ENCODE measurements around the gene ZC3H7B. TPM values are rescaled to one million over a fixed set of nuclear protein-coding genes. Genes with fewer than 3 reads are reported as not detected.

The ZC3H7B gene
- polyA plus RNA-seq, 2 donors: 13.9 to 23.1 TPM

GRCh38 chr22:41320416-41321240 is 19.3 kb downstream of the ZC3H7B start:
- no peak overlapping the region for H3K4me3 ChIP-seq (ENCODE audit: low read depth in 1 of 2, low read length in 2 of 2)
- H3K27me3 ChIP-seq (ENCODE audit: control insufficient read depth in 1 of 2, insufficient read depth in 2 of 2, low read length in 2 of 2): no peaks in the 10 kb centered on the region
- H3K36me3 ChIP-seq (ENCODE audit: control insufficient read depth in 2 of 2, insufficient read depth in 2 of 2, low read length in 1 of 2): peaks cover 13 to 19% of the 10 kb centered on the region in 2 donors
- no peaks in the 10 kb centered on the region for H3K9me3 ChIP-seq (ENCODE audit: control insufficient read depth in 2 of 2, insufficient read depth in 1 of 2, low read depth in 1 of 2, low read length in 1 of 2)
- H3K4me1 ChIP-seq (ENCODE audit: control insufficient read depth in 2 of 2, insufficient read depth in 2 of 2, low read length in 1 of 2): peaks cover 0 to 2% of the 10 kb centered on the region in 2 donors
- 92 to 93% methylated on average over 16 of the region's 16 CpGs for WGBS, 2 donors
- H3K27ac ChIP-seq (ENCODE audit: low read depth in 2 of 2, low read length in 1 of 2): no peak overlapping the region

GRCh38 chr22:41324821-41325528 is 23.6 kb downstream of the ZC3H7B start:
- H3K36me3 ChIP-seq (ENCODE audit: control insufficient read depth in 2 of 2, insufficient read depth in 2 of 2, low read length in 1 of 2): peaks cover 20 to 49% of the 10 kb centered on the region in 2 donors
- H3K4me1 ChIP-seq (ENCODE audit: control insufficient read depth in 2 of 2, insufficient read depth in 2 of 2, low read length in 1 of 2): peaks cover 0 to 2% of the 10 kb centered on the region in 2 donors
- no peak overlapping the region for H3K27ac ChIP-seq (ENCODE audit: low read depth in 2 of 2, low read length in 1 of 2)
- H3K9me3 ChIP-seq (ENCODE audit: control insufficient read depth in 2 of 2, insufficient read depth in 1 of 2, low read depth in 1 of 2, low read length in 1 of 2): no peaks in the 10 kb centered on the region
- 94 to 97% methylated on average over 5 of the region's 5 CpGs for WGBS, 2 donors
- H3K4me3 ChIP-seq (ENCODE audit: low read depth in 1 of 2, low read length in 2 of 2): no peak overlapping the region
- H3K27me3 ChIP-seq (ENCODE audit: control insufficient read depth in 1 of 2, insufficient read depth in 2 of 2, low read length in 2 of 2): no peaks in the 10 kb centered on the region

GRCh38 chr22:41327124-41327523 is 25.8 kb downstream of the ZC3H7B start:
- H3K9me3 ChIP-seq (ENCODE audit: control insufficient read depth in 2 of 2, insufficient read depth in 1 of 2, low read depth in 1 of 2, low read length in 1 of 2): no peaks in the 10 kb centered on the region
- no peaks in the 10 kb centered on the region for H3K27me3 ChIP-seq (ENCODE audit: control insufficient read depth in 1 of 2, insufficient read depth in 2 of 2, low read length in 2 of 2)
- H3K36me3 ChIP-seq (ENCODE audit: control insufficient read depth in 2 of 2, insufficient read depth in 2 of 2, low read length in 1 of 2): peaks cover 25 to 55% of the 10 kb centered on the region in 2 donors
- no peaks in the 10 kb centered on the region for H3K4me1 ChIP-seq (ENCODE audit: control insufficient read depth in 2 of 2, insufficient read depth in 2 of 2, low read length in 1 of 2)
- WGBS, 2 donors: 80 to 88% methylated on average over 12 to 16 of the region's 16 CpGs
- no peak overlapping the region for H3K4me3 ChIP-seq (ENCODE audit: low read depth in 1 of 2, low read length in 2 of 2)
- H3K27ac ChIP-seq (ENCODE audit: low read depth in 2 of 2, low read length in 1 of 2): no peak overlapping the region

GRCh38 chr22:41330169-41330568 is 28.8 kb downstream of the ZC3H7B start:
- no peaks in the 10 kb centered on the region for H3K9me3 ChIP-seq (ENCODE audit: control insufficient read depth in 2 of 2, insufficient read depth in 1 of 2, low read depth in 1 of 2, low read length in 1 of 2)
- H3K27ac ChIP-seq (ENCODE audit: low read depth in 2 of 2, low read length in 1 of 2): no peak overlapping the region
- H3K4me3 ChIP-seq (ENCODE audit: low read depth in 1 of 2, low read length in 2 of 2): no peak overlapping the region
- H3K36me3 ChIP-seq (ENCODE audit: control insufficient read depth in 2 of 2, insufficient read depth in 2 of 2, low read length in 1 of 2): peaks cover 27 to 60% of the 10 kb centered on the region in 2 donors
- WGBS, 2 donors: 93 to 97% methylated on average over 6 to 7 of the region's 7 CpGs
- H3K4me1 ChIP-seq (ENCODE audit: control insufficient read depth in 2 of 2, insufficient read depth in 2 of 2, low read length in 1 of 2): no peaks in the 10 kb centered on the region
- H3K27me3 ChIP-seq (ENCODE audit: control insufficient read depth in 1 of 2, insufficient read depth in 2 of 2, low read length in 2 of 2): no peaks in the 10 kb centered on the region

- H3K27ac ChIP-seq (ENCODE audit: low read depth in 2 of 2, low read length in 1 of 2): no peak overlapping the region
- peaks cover 29 to 48% of the 10 kb centered on the region in 2 donors for H3K36me3 ChIP-seq (ENCODE audit: control insufficient read depth in 2 of 2, insufficient read depth in 2 of 2, low read length in 1 of 2)
- H3K27me3 ChIP-seq (ENCODE audit: control insufficient read depth in 1 of 2, insufficient read depth in 2 of 2, low read length in 2 of 2): no peaks in the 10 kb centered on the region
- H3K4me3 ChIP-seq (ENCODE audit: low read depth in 1 of 2, low read length in 2 of 2): no peak overlapping the region
- WGBS, 2 donors: 89 to 94% methylated on average over 15 of the region's 15 CpGs
- H3K4me1 ChIP-seq (ENCODE audit: control insufficient read depth in 2 of 2, insufficient read depth in 2 of 2, low read length in 1 of 2): peaks cover 0 to 2% of the 10 kb centered on the region in 2 donors
- no peaks in the 10 kb centered on the region for H3K9me3 ChIP-seq (ENCODE audit: control insufficient read depth in 2 of 2, insufficient read depth in 1 of 2, low read depth in 1 of 2, low read length in 1 of 2)
Measured at GRCh38 chr22:41332217-41332939, 31.1 kb downstream of the ZC3H7B start.

GRCh38 chr22:41333806-41334205 is 32.5 kb downstream of the ZC3H7B start:
- Histone ChIP-seq H3K36me3 (ENCODE audit: control insufficient read depth in 2 of 2, insufficient read depth in 2 of 2, low read length in 1 of 2) (peaks cover 24 to 43% of the 10 kb centered on the region in 2 donors), H3K4me3 (ENCODE audit: low read depth in 1 of 2, low read length in 2 of 2) (no peak overlapping the region), H3K9me3 (ENCODE audit: control insufficient read depth in 2 of 2, insufficient read depth in 1 of 2, low read depth in 1 of 2, low read length in 1 of 2) (no peaks in the 10 kb centered on the region), H3K27ac (ENCODE audit: low read depth in 2 of 2, low read length in 1 of 2) (no peak overlapping the region), H3K4me1 (ENCODE audit: control insufficient read depth in 2 of 2, insufficient read depth in 2 of 2, low read length in 1 of 2) (peaks cover 0 to 2% of the 10 kb centered on the region in 2 donors), H3K27me3 (ENCODE audit: control insufficient read depth in 1 of 2, insufficient read depth in 2 of 2, low read length in 2 of 2) (no peaks in the 10 kb centered on the region)
- WGBS, 2 donors: 98 to 100% methylated on average over 3 of the region's 3 CpGs

GRCh38 chr22:41334215-41334614 is 32.9 kb downstream of the ZC3H7B start:
- peaks cover 24 to 47% of the 10 kb centered on the region in 2 donors for H3K36me3 ChIP-seq (ENCODE audit: control insufficient read depth in 2 of 2, insufficient read depth in 2 of 2, low read length in 1 of 2)
- 84 to 87% methylated on average over 3 of the region's 3 CpGs for WGBS, 2 donors

GRCh38 chr22:41334951-41335635 is 33.8 kb downstream of the ZC3H7B start:
- Histone ChIP-seq H3K4me3 (ENCODE audit: low read depth in 1 of 2, low read length in 2 of 2) (no peak overlapping the region), H3K27ac (ENCODE audit: low read depth in 2 of 2, low read length in 1 of 2) (no peak overlapping the region), H3K4me1 (ENCODE audit: control insufficient read depth in 2 of 2, insufficient read depth in 2 of 2, low read length in 1 of 2) (peaks cover 0 to 2% of the 10 kb centered on the region in 2 donors), H3K9me3 (ENCODE audit: control insufficient read depth in 2 of 2, insufficient read depth in 1 of 2, low read depth in 1 of 2, low read length in 1 of 2) (no peaks in the 10 kb centered on the region), H3K27me3 (ENCODE audit: control insufficient read depth in 1 of 2, insufficient read depth in 2 of 2, low read length in 2 of 2) (no peaks in the 10 kb centered on the region), H3K36me3 (ENCODE audit: control insufficient read depth in 2 of 2, insufficient read depth in 2 of 2, low read length in 1 of 2) (peaks cover 24 to 47% of the 10 kb centered on the region in 2 donors)
- WGBS, 2 donors: 97% methylated on average over 11 of the region's 11 CpGs

More at GRCh38 chr22:41334215-41334614, 32.9 kb downstream of the ZC3H7B start:
- peaks cover 0 to 2% of the 10 kb centered on the region in 2 donors for H3K4me1 ChIP-seq (ENCODE audit: control insufficient read depth in 2 of 2, insufficient read depth in 2 of 2, low read length in 1 of 2)
- H3K27me3 ChIP-seq (ENCODE audit: control insufficient read depth in 1 of 2, insufficient read depth in 2 of 2, low read length in 2 of 2): no peaks in the 10 kb centered on the region
- no peaks in the 10 kb centered on the region for H3K9me3 ChIP-seq (ENCODE audit: control insufficient read depth in 2 of 2, insufficient read depth in 1 of 2, low read depth in 1 of 2, low read length in 1 of 2)
- no peak overlapping the region for H3K27ac ChIP-seq (ENCODE audit: low read depth in 2 of 2, low read length in 1 of 2)
- H3K4me3 ChIP-seq (ENCODE audit: low read depth in 1 of 2, low read length in 2 of 2): no peak overlapping the region

Measured in esophagus (tissue), 2 donors.